ENCODE results near the gene FBXO38.
A peak's percentile ranks its signal among the peaks of the same experiment; 100 is the strongest.

The FBXO38 gene

GRCh38 chr5:148433826-148434225, 50.1 kb downstream of the FBXO38 start:
- no peak for DNase-seq (ENCODE audit: low read depth)
- TF ChIP-seq, protein P1, sequence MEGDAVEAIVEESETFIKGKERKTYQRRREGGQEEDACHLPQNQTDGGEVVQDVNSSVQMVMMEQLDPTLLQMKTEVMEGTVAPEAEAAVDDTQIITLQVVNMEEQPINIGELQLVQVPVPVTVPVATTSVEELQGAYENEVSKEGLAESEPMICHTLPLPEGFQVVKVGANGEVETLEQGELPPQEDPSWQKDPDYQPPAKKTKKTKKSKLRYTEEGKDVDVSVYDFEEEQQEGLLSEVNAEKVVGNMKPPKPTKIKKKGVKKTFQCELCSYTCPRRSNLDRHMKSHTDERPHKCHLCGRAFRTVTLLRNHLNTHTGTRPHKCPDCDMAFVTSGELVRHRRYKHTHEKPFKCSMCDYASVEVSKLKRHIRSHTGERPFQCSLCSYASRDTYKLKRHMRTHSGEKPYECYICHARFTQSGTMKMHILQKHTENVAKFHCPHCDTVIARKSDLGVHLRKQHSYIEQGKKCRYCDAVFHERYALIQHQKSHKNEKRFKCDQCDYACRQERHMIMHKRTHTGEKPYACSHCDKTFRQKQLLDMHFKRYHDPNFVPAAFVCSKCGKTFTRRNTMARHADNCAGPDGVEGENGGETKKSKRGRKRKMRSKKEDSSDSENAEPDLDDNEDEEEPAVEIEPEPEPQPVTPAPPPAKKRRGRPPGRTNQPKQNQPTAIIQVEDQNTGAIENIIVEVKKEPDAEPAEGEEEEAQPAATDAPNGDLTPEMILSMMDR (conservative IDR thresholded peaks at IDR 0.05; ENCODE audit: control insufficient read depth, insufficient read depth, low read depth, low read length), result no peak
- H3K4me3 ChIP-seq (ENCODE audit: control insufficient read depth, low read depth, low read length), result no peak overlapping the region

DNA sequence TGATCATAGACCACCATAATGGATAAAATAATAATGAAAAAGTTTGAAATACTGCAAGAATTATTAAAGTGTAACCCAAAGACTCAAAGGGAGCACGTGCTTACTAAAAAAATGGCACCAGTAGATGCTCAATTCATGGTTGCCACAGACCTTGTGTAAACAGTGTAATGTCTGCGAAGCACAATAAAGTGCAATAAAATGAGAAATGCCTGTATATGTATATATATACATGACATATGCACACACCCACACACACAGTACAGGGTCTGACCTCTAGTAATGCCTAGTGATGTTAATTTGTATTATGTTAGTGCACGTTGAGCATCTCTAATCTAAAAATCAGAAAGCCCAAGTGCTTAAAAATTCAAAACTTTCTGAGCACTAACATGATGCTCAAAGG, 52.3 kb downstream of the FBXO38 start:
- no peak overlapping the region for H3K4me3 ChIP-seq (ENCODE audit: control insufficient read depth, low read depth, low read length)
- TF ChIP-seq, protein P1 (conservative IDR thresholded peaks at IDR 0.05; ENCODE audit: control insufficient read depth, insufficient read depth, low read depth, low read length), result no peak
- no peak for DNase-seq (ENCODE audit: low read depth)

- peak; percentile 22 for DNase-seq (ENCODE audit: low read depth)
- TF ChIP-seq, protein P1 (conservative IDR thresholded peaks at IDR 0.05; ENCODE audit: control insufficient read depth, insufficient read depth, low read depth, low read length), result no peak
- no peak overlapping the region for H3K4me3 ChIP-seq (ENCODE audit: control insufficient read depth, low read depth, low read length)
These were observed 53.5 kb downstream of the FBXO38 start for GRCh38 chr5:148437249-148437648.

GRCh38 chr5:148438933-148439332, 55.2 kb downstream of the FBXO38 start:
- DNase-seq (ENCODE audit: low read depth), result no peak
- TF ChIP-seq, protein P1 (conservative IDR thresholded peaks at IDR 0.05; ENCODE audit: control insufficient read depth, insufficient read depth, low read depth, low read length), result no peak
- no peak overlapping the region for H3K4me3 ChIP-seq (ENCODE audit: control insufficient read depth, low read depth, low read length)

GRCh38 chr5:148443241-148443640, 59.5 kb downstream of the FBXO38 start:
- no peak overlapping the region for H3K4me3 ChIP-seq (ENCODE audit: control insufficient read depth, low read depth, low read length)
- TF ChIP-seq, protein P1 (conservative IDR thresholded peaks at IDR 0.05; ENCODE audit: control insufficient read depth, insufficient read depth, low read depth, low read length), result no peak
- no peak for DNase-seq (ENCODE audit: low read depth)

- DNase-seq (ENCODE audit: low read depth), result peak; percentile 75
- TF ChIP-seq, protein P1 (conservative IDR thresholded peaks at IDR 0.05; ENCODE audit: control insufficient read depth, insufficient read depth, low read depth, low read length), result peak; percentile 72
These were observed 60.2 kb downstream of the FBXO38 start for GRCh38 chr5:148443998-148444397.

GRCh38 chr5:148445578-148445977, 61.8 kb downstream of the FBXO38 start:
- TF ChIP-seq, protein P1 (conservative IDR thresholded peaks at IDR 0.05; ENCODE audit: control insufficient read depth, insufficient read depth, low read depth, low read length), result no peak
- no peak overlapping the region for H3K4me3 ChIP-seq (ENCODE audit: control insufficient read depth, low read depth, low read length)
- no peak for DNase-seq (ENCODE audit: low read depth)

More at GRCh38 chr5:148443998-148444397, 60.2 kb downstream of the FBXO38 start:
- H3K4me3 ChIP-seq (ENCODE audit: control insufficient read depth, low read depth, low read length), result no peak overlapping the region

Data from fibroblast of mammary gland (primary cell).